ENCODE results near the gene LAMB3.

Gene LAMB3

GRCh38 chr1:209619696-209620486, 32.3 kb downstream of the LAMB3 start:
- no peak overlapping the region for H3K27ac ChIP-seq (ENCODE audit: low read depth, low read length)
- peaks cover 0 to 59% (median 38%) of the 10 kb centered on the region in 5 donors for H3K36me3 ChIP-seq (ENCODE audit: control insufficient read depth in 5 of 5, insufficient read depth in 5 of 5, low read length in 5 of 5)
- H3K4me1 ChIP-seq (ENCODE audit: control insufficient read depth in 5 of 5, insufficient read depth in 5 of 5, low read length in 5 of 5): peaks cover 0 to 38% (median 27%) of the 10 kb centered on the region in 5 donors

GRCh38 chr1:209618756-209619420, 33.3 kb downstream of the LAMB3 start:
- Histone ChIP-seq H3K4me3 (ENCODE audit: low read depth in 1 of 5, low read length in 5 of 5) (no peak overlapping the region), H3K9ac (ENCODE audit: low read length in 5 of 5) (no peak overlapping the region), H3K36me3 (ENCODE audit: control insufficient read depth in 5 of 5, insufficient read depth in 5 of 5, low read length in 5 of 5) (peaks cover 0 to 66% (median 39%) of the 10 kb centered on the region in 5 donors), H3K27me3 (ENCODE audit: control insufficient read depth in 5 of 5, insufficient read depth in 4 of 5, low read length in 5 of 5) (no peaks in the 10 kb centered on the region), H3K9me3 (ENCODE audit: control insufficient read depth in 5 of 5, low read length in 5 of 5) (no peaks in the 10 kb centered on the region), H3K27ac (ENCODE audit: low read depth, low read length) (no peak overlapping the region), H3K4me1 (ENCODE audit: control insufficient read depth in 5 of 5, insufficient read depth in 5 of 5, low read length in 5 of 5) (peaks cover 0 to 32% (median 27%) of the 10 kb centered on the region in 5 donors)

More at GRCh38 chr1:209619696-209620486, 32.3 kb downstream of the LAMB3 start:
- no peak overlapping the region for H3K4me3 ChIP-seq (ENCODE audit: low read depth in 1 of 5, low read length in 5 of 5)
- H3K9me3 ChIP-seq (ENCODE audit: control insufficient read depth in 5 of 5, low read length in 5 of 5): no peaks in the 10 kb centered on the region
- H3K9ac ChIP-seq (ENCODE audit: low read length in 5 of 5): no peak overlapping the region
- no peaks in the 10 kb centered on the region for H3K27me3 ChIP-seq (ENCODE audit: control insufficient read depth in 5 of 5, insufficient read depth in 4 of 5, low read length in 5 of 5)

GRCh38 chr1:209618291-209618690, 33.9 kb downstream of the LAMB3 start:
- Histone ChIP-seq H3K9ac (ENCODE audit: low read length in 5 of 5) (no peak overlapping the region), H3K27ac (ENCODE audit: low read depth, low read length) (no peak overlapping the region), H3K4me1 (ENCODE audit: control insufficient read depth in 5 of 5, insufficient read depth in 5 of 5, low read length in 5 of 5) (peaks cover 2 to 32% (median 27%) of the 10 kb centered on the region in 5 donors), H3K36me3 (ENCODE audit: control insufficient read depth in 5 of 5, insufficient read depth in 5 of 5, low read length in 5 of 5) (peaks cover 0 to 60% (median 38%) of the 10 kb centered on the region in 5 donors), H3K9me3 (ENCODE audit: control insufficient read depth in 5 of 5, low read length in 5 of 5) (no peaks in the 10 kb centered on the region), H3K4me3 (ENCODE audit: low read depth in 1 of 5, low read length in 5 of 5) (no peak overlapping the region), H3K27me3 (ENCODE audit: control insufficient read depth in 5 of 5, insufficient read depth in 4 of 5, low read length in 5 of 5) (no peaks in the 10 kb centered on the region)

- Histone ChIP-seq H3K9ac (ENCODE audit: low read length in 5 of 5) (no peak overlapping the region), H3K27me3 (ENCODE audit: control insufficient read depth in 5 of 5, insufficient read depth in 4 of 5, low read length in 5 of 5) (no peaks in the 10 kb centered on the region), H3K27ac (ENCODE audit: low read depth, low read length) (no peak overlapping the region), H3K4me1 (ENCODE audit: control insufficient read depth in 5 of 5, insufficient read depth in 5 of 5, low read length in 5 of 5) (peaks cover 2 to 36% (median 27%) of the 10 kb centered on the region in 5 donors), H3K36me3 (ENCODE audit: control insufficient read depth in 5 of 5, insufficient read depth in 5 of 5, low read length in 5 of 5) (peaks cover 0 to 55% (median 34%) of the 10 kb centered on the region in 5 donors), H3K9me3 (ENCODE audit: control insufficient read depth in 5 of 5, low read length in 5 of 5) (no peaks in the 10 kb centered on the region), H3K4me3 (ENCODE audit: low read depth in 1 of 5, low read length in 5 of 5) (no peak overlapping the region)
Measured at GRCh38 chr1:209617755-209618154, 34.5 kb downstream of the LAMB3 start.

GRCh38 chr1:209617047-209617673, 35.1 kb downstream of the LAMB3 start:
- no peak overlapping the region for H3K9ac ChIP-seq (ENCODE audit: low read length in 5 of 5)
- H3K27me3 ChIP-seq (ENCODE audit: control insufficient read depth in 5 of 5, insufficient read depth in 4 of 5, low read length in 5 of 5): no peaks in the 10 kb centered on the region
- peaks cover 0 to 49% (median 34%) of the 10 kb centered on the region in 5 donors for H3K36me3 ChIP-seq (ENCODE audit: control insufficient read depth in 5 of 5, insufficient read depth in 5 of 5, low read length in 5 of 5)
- H3K9me3 ChIP-seq (ENCODE audit: control insufficient read depth in 5 of 5, low read length in 5 of 5): no peaks in the 10 kb centered on the region
- no peak overlapping the region for H3K27ac ChIP-seq (ENCODE audit: low read depth, low read length)
- no peak overlapping the region for H3K4me3 ChIP-seq (ENCODE audit: low read depth in 1 of 5, low read length in 5 of 5)
- peaks cover 2 to 37% (median 25%) of the 10 kb centered on the region in 5 donors for H3K4me1 ChIP-seq (ENCODE audit: control insufficient read depth in 5 of 5, insufficient read depth in 5 of 5, low read length in 5 of 5)

GRCh38 chr1:209616366-209617046, 35.7 kb downstream of the LAMB3 start:
- Histone ChIP-seq H3K36me3 (ENCODE audit: control insufficient read depth in 5 of 5, insufficient read depth in 5 of 5, low read length in 5 of 5) (peaks cover 0 to 45% (median 34%) of the 10 kb centered on the region in 5 donors), H3K27ac (ENCODE audit: low read depth, low read length) (no peak overlapping the region), H3K4me3 (ENCODE audit: low read depth in 1 of 5, low read length in 5 of 5) (no peak overlapping the region), H3K9me3 (ENCODE audit: control insufficient read depth in 5 of 5, low read length in 5 of 5) (no peaks in the 10 kb centered on the region), H3K4me1 (ENCODE audit: control insufficient read depth in 5 of 5, insufficient read depth in 5 of 5, low read length in 5 of 5) (peaks cover 2 to 36% (median 19%) of the 10 kb centered on the region in 5 donors), H3K9ac (ENCODE audit: low read length in 5 of 5) (no peak overlapping the region), H3K27me3 (ENCODE audit: control insufficient read depth in 5 of 5, insufficient read depth in 4 of 5, low read length in 5 of 5) (no peaks in the 10 kb centered on the region)

GRCh38 chr1:209614906-209615305, 37.3 kb downstream of the LAMB3 start:
- Histone ChIP-seq H3K4me3 (ENCODE audit: low read depth in 1 of 5, low read length in 5 of 5) (no peak overlapping the region), H3K4me1 (ENCODE audit: control insufficient read depth in 5 of 5, insufficient read depth in 5 of 5, low read length in 5 of 5) (peaks cover 2 to 20% (median 8%) of the 10 kb centered on the region in 5 donors), H3K27ac (ENCODE audit: low read depth, low read length) (no peak overlapping the region), H3K36me3 (ENCODE audit: control insufficient read depth in 5 of 5, insufficient read depth in 5 of 5, low read length in 5 of 5) (peaks cover 0 to 45% (median 34%) of the 10 kb centered on the region in 5 donors), H3K9ac (ENCODE audit: low read length in 5 of 5) (no peak overlapping the region), H3K27me3 (ENCODE audit: control insufficient read depth in 5 of 5, insufficient read depth in 4 of 5, low read length in 5 of 5) (no peaks in the 10 kb centered on the region), H3K9me3 (ENCODE audit: control insufficient read depth in 5 of 5, low read length in 5 of 5) (no peaks in the 10 kb centered on the region)

GRCh38 chr1:209614151-209614420, 38.1 kb downstream of the LAMB3 start:
- Histone ChIP-seq H3K36me3 (ENCODE audit: control insufficient read depth in 5 of 5, insufficient read depth in 5 of 5, low read length in 5 of 5) (peaks cover 0 to 45% (median 34%) of the 10 kb centered on the region in 5 donors), H3K27ac (ENCODE audit: low read depth, low read length) (no peak overlapping the region), H3K4me1 (ENCODE audit: control insufficient read depth in 5 of 5, insufficient read depth in 5 of 5, low read length in 5 of 5) (peaks cover 2 to 15% (median 5%) of the 10 kb centered on the region in 5 donors), H3K9ac (ENCODE audit: low read length in 5 of 5) (no peak overlapping the region), H3K4me3 (ENCODE audit: low read depth in 1 of 5, low read length in 5 of 5) (no peak overlapping the region), H3K9me3 (ENCODE audit: control insufficient read depth in 5 of 5, low read length in 5 of 5) (no peaks in the 10 kb centered on the region), H3K27me3 (ENCODE audit: control insufficient read depth in 5 of 5, insufficient read depth in 4 of 5, low read length in 5 of 5) (no peaks in the 10 kb centered on the region)

GRCh38 chr1:209613400-209614150, 38.6 kb downstream of the LAMB3 start:
- H3K27ac ChIP-seq (ENCODE audit: low read depth, low read length): no peak overlapping the region
- H3K9ac ChIP-seq (ENCODE audit: low read length in 5 of 5): no peak overlapping the region
- no peaks in the 10 kb centered on the region for H3K9me3 ChIP-seq (ENCODE audit: control insufficient read depth in 5 of 5, low read length in 5 of 5)
- no peak overlapping the region for H3K4me3 ChIP-seq (ENCODE audit: low read depth in 1 of 5, low read length in 5 of 5)
- H3K27me3 ChIP-seq (ENCODE audit: control insufficient read depth in 5 of 5, insufficient read depth in 4 of 5, low read length in 5 of 5): no peaks in the 10 kb centered on the region
- H3K36me3 ChIP-seq (ENCODE audit: control insufficient read depth in 5 of 5, insufficient read depth in 5 of 5, low read length in 5 of 5): peaks cover 0 to 45% (median 33%) of the 10 kb centered on the region in 5 donors
- H3K4me1 ChIP-seq (ENCODE audit: control insufficient read depth in 5 of 5, insufficient read depth in 5 of 5, low read length in 5 of 5): peaks cover 0 to 10% (median under 1%) of the 10 kb centered on the region in 5 donors
